Endothelial cell of umbilical vein (primary cell): ENCODE results near the gene CDC42SE2. TPM values are rescaled to one million over a fixed set of nuclear protein-coding genes. Genes with fewer than 3 reads are reported as not detected.

Experiments used
- BruUV-seq: library from RNA; stranded (reverse); fragments of 400-500 nt; replicated peaks from 2 replicates; lab custom pipeline; 2021; lab: Mats Ljungman, UMichigan
- CTCF ChIA-PET: fragments of 300-600, 350-600 bp; sonication (Branson Sonifier 250); formaldehyde crosslinking; loops from one replicate; lab custom pipeline; 2021; ENCODE audit warnings: antibody characterized with exemption, inconsistent platforms; lab: Charles Lee
- POLR2A ChIA-PET: fragments of 300-600, 350-600 bp; sonication (Branson Sonifier 250); formaldehyde crosslinking; loops from one replicate; lab custom pipeline; 2021; ENCODE audit warnings: antibody characterized with exemption, inconsistent platforms; lab: Charles Lee
- DNase-seq: peaks from one replicate; pipeline ENCODE4 v3.0.0-alpha.2; 2011; ENCODE audit warnings: low read depth, low spot score
- FAIRE-seq: peaks from 2 replicates; lab custom pipeline; 2011; peaks lifted over from hg19 to GRCh38; lab: Jason Lieb, UNC
- H2AFZ ChIP-seq: 2 replicates; pipeline ENCODE4 v1.6.0; 2012; ENCODE audit warnings: low read depth, low read length, control low read depth, inconsistent platforms
- H3K27ac ChIP-seq: 2 replicates; pipeline ENCODE4 v1.5.1; 2011; ENCODE audit warnings: low read depth, mild to moderate bottlenecking, control low read depth, low read length, moderate library complexity; ENCODE audit not compliant: insufficient read depth
- H3K27me3 ChIP-seq, 2 experiments: 2 replicates each; pipeline versions ENCODE4 v1.6.0 to v1.6.1; 2011; ENCODE audit warnings: low read length in 2 of 2, mixed read lengths in 1 of 2; ENCODE audit not compliant: control insufficient read depth in 2 of 2, insufficient read depth in 2 of 2
- H3K36me3 ChIP-seq, 2 experiments: 2 replicates in 1 of 2; 3 replicates in 1 of 2; pipeline ENCODE4 v1.5.1; 2011; ENCODE audit warnings: low read length in 2 of 2, mild to moderate bottlenecking in 1 of 2, moderate library complexity in 1 of 2; ENCODE audit not compliant: control insufficient read depth in 2 of 2, insufficient read depth in 2 of 2; ENCODE audit errors: extremely low read depth in 1 of 2
- H3K4me1 ChIP-seq: 3 replicates; pipeline ENCODE4 v1.5.1; 2011; ENCODE audit warnings: mild to moderate bottlenecking, low read length; ENCODE audit not compliant: control insufficient read depth, insufficient read depth; ENCODE audit errors: extremely low read depth
- H3K4me2 ChIP-seq: 2 replicates; pipeline ENCODE4 v1.6.1; 2011; ENCODE audit warnings: low read length, control low read depth, mixed read lengths; ENCODE audit not compliant: insufficient read depth
- H3K4me3 ChIP-seq, 3 experiments: fragments of 200-600 bp in 1 of 3; sonication (generic), shearing (Covaris generic) in 1 of 3; replicated peaks in 1 of 3; 2 replicates each; pipeline ENCODE4 v1.5.1; 2011 to 2016; ENCODE audit warnings: control low read depth in 3 of 3, low read length in 3 of 3, mild to moderate bottlenecking in 2 of 3, inconsistent platforms in 1 of 3, low read depth in 1 of 3, moderate library complexity in 1 of 3; ENCODE audit not compliant: insufficient read depth in 1 of 3
- H3K79me2 ChIP-seq: 2 replicates; pipeline ENCODE4 v1.6.0; 2012; ENCODE audit warnings: low read length, inconsistent platforms; ENCODE audit not compliant: control insufficient read depth, insufficient read depth
- H3K9ac ChIP-seq: replicated peaks from 2 replicates; pipeline ENCODE3; 2011; ENCODE audit warnings: low read length, control low read depth; ENCODE audit not compliant: insufficient read depth; ENCODE audit errors: extremely low read depth
- H3K9me1 ChIP-seq: replicated peaks from 3 replicates; pipeline ENCODE4 v1.6.0; 2011; ENCODE audit warnings: mild to moderate bottlenecking, low read length; ENCODE audit not compliant: control insufficient read depth, insufficient read depth; ENCODE audit errors: extremely low read depth
- H3K9me3 ChIP-seq: replicated peaks from 2 replicates; pipeline ENCODE4 v1.5.1; 2012; ENCODE audit warnings: low read length, inconsistent platforms; ENCODE audit not compliant: control insufficient read depth, insufficient read depth
- H4K20me1 ChIP-seq: replicated peaks from 2 replicates; pipeline ENCODE3; 2011; ENCODE audit warnings: mild to moderate bottlenecking, low read length; ENCODE audit not compliant: control insufficient read depth, insufficient read depth; ENCODE audit errors: extremely low read depth
- EZH2 ChIP-seq: IDR thresholded peaks from 2 replicates; pipeline ENCODE4 v1.6.1; 2012; ENCODE audit warnings: borderline replicate concordance, low read depth, mild to moderate bottlenecking, moderate library complexity, low read length, inconsistent platforms; ENCODE audit not compliant: severe bottlenecking
- FOS ChIP-seq: IDR thresholded peaks from 2 replicates; pipeline ENCODE4 v1.6.1; 2011; ENCODE audit warnings: mild to moderate bottlenecking, low read length, moderate library complexity, borderline replicate concordance; ENCODE audit not compliant: insufficient read depth
- GATA2 ChIP-seq: IDR thresholded peaks from 2 replicates; pipeline ENCODE4 v1.7.0; 2011; ENCODE audit warnings: low read depth, mild to moderate bottlenecking, moderate library complexity, mixed read lengths, low read length; ENCODE audit not compliant: insufficient read length, insufficient read depth
- JUN ChIP-seq: IDR thresholded peaks from 2 replicates; pipeline ENCODE4 v1.6.1; 2011; ENCODE audit warnings: borderline replicate concordance, low read depth; ENCODE audit not compliant: insufficient read length, insufficient read depth
- MYC ChIP-seq: IDR thresholded peaks from one replicate; pipeline ENCODE4 v1.6.1; 2011; ENCODE audit warnings: mild to moderate bottlenecking, low read depth, low read length
- POLR2A ChIP-seq: IDR thresholded peaks from 2 replicates; pipeline ENCODE4 v1.6.1; 2012; ENCODE audit warnings: low read depth, mild to moderate bottlenecking, control low read depth, low read length
- POLR2AphosphoS5 ChIP-seq: IDR thresholded peaks from 2 replicates; pipeline ENCODE4 v1.6.1; 2012; ENCODE audit warnings: low read depth, mild to moderate bottlenecking, control low read depth, low read length, moderate library complexity; ENCODE audit not compliant: insufficient read depth
- dilution Hi-C: fragments of 300-500 bp; cut with MboI; formaldehyde crosslinking; loops from one replicate; pipeline ENCODE4 v1.15.0; 2019; ENCODE audit warnings: low sequenced_read_pairs; ENCODE audit not compliant: extremely low pct_ligation_motif_present
- intact Hi-C: fragments of 100-400 bp; cut with micrococcal nuclease; formaldehyde crosslinking; loops from one replicate; pipeline ENCODE4 v1.10.0; 2022
- polyA plus RNA-seq, 4 experiments: library from polyadenylated mRNA; depleted of rRNA in 3 of 4; stranded (reverse) in 3 of 4; unstranded in 1 of 4; fragments of >200 nt; gene quantifications; 2 replicates each; pipeline versions ENCODE4 v1.2.1 to v1.2.3, GENCODE V29; 2011 to 2012; ENCODE audit warnings: missing spikeins in 1 of 4
- total RNA-seq: library from RNA; stranded (reverse); gene quantifications from 2 replicates; pipeline ENCODE4 v1.2.3, GENCODE V29; 2021
- TF ChIP-seq, protein P1 (sequence below), 2 donors: IDR thresholded peaks; 1 replicate in 1 of 2; 2 replicates in 1 of 2; pipeline ENCODE4 v1.5.1; 2011; ENCODE audit warnings: low read length in 2 of 2, mild to moderate bottlenecking in 2 of 2, moderate library complexity in 2 of 2, control low read depth in 1 of 2, inconsistent platforms in 1 of 2, low read depth in 1 of 2; ENCODE audit not compliant: insufficient read depth in 1 of 2; ENCODE audit errors: extremely low read depth in 1 of 2
- TF ChIP-seq, protein P2 (sequence below): IDR thresholded peaks from 2 replicates; pipeline ENCODE4 v1.6.1; 2011; ENCODE audit not compliant: insufficient read depth, insufficient read length

The CDC42SE2 gene
- total and polyA plus RNA-seq, 2 donors (not counting 3 experiments of a cell fraction or from before 2014, with no cell fraction given): 14.7 to 21.9 TPM

DNA sequence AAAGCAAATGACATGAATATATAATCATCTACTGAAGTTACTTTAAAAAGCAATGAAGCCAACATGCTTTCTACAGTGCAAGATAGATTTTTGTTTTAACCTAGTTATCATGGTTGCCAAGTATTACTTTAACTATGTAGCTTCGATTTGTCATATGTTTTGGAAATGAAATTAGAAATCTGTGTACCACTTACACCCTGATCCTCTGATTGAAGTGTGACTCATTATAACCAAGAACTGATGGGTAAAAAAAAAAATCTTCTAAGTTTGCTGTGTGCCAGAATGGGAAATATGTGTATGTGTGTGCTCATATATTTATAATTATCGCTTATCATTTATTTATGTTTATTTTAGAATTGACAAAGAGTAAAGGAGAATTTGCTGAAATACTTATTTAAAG is 9.1 kb upstream of the CDC42SE2 start:
- Histone ChIP-seq H2AFZ (no peak overlapping the region), H4K20me1 (no peaks in the 10 kb centered on the region), H3K79me2 (no peaks in the 10 kb centered on the region), H3K27me3 (no peaks in the 10 kb centered on the region), H3K36me3 (no peaks in the 10 kb centered on the region), H3K4me1 (peaks cover 28% of the 10 kb centered on the region), H3K9me1 (no peaks in the 10 kb centered on the region), H3K9ac (no peak overlapping the region), H3K9me3 (no peaks in the 10 kb centered on the region), H3K27ac (no peak overlapping the region), H3K4me3 (no peak overlapping the region), H3K4me2 (no peak overlapping the region)
- no peak for DNase-seq
- dilution Hi-C loops: no loop called here
- TF ChIP-seq, protein P1, sequence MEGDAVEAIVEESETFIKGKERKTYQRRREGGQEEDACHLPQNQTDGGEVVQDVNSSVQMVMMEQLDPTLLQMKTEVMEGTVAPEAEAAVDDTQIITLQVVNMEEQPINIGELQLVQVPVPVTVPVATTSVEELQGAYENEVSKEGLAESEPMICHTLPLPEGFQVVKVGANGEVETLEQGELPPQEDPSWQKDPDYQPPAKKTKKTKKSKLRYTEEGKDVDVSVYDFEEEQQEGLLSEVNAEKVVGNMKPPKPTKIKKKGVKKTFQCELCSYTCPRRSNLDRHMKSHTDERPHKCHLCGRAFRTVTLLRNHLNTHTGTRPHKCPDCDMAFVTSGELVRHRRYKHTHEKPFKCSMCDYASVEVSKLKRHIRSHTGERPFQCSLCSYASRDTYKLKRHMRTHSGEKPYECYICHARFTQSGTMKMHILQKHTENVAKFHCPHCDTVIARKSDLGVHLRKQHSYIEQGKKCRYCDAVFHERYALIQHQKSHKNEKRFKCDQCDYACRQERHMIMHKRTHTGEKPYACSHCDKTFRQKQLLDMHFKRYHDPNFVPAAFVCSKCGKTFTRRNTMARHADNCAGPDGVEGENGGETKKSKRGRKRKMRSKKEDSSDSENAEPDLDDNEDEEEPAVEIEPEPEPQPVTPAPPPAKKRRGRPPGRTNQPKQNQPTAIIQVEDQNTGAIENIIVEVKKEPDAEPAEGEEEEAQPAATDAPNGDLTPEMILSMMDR (IDR thresholded peaks at IDR 0.05; ENCODE audit: extremely low read depth in 1 of 2, insufficient read depth in 1 of 2, low read depth in 1 of 2, low read length in 2 of 2): no peak
- TF ChIP-seq EZH2 (no peak), MYC (no peak)
- TF ChIP-seq, protein P2, sequence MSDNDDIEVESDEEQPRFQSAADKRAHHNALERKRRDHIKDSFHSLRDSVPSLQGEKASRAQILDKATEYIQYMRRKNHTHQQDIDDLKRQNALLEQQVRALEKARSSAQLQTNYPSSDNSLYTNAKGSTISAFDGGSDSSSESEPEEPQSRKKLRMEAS: no peak
- intact Hi-C loops: no loop called here
- no TSS peak for BruUV-seq
- no peak for FAIRE-seq
- POLR2A ChIA-PET: no interaction called here
- CTCF ChIA-PET: no interaction called here

DNA sequence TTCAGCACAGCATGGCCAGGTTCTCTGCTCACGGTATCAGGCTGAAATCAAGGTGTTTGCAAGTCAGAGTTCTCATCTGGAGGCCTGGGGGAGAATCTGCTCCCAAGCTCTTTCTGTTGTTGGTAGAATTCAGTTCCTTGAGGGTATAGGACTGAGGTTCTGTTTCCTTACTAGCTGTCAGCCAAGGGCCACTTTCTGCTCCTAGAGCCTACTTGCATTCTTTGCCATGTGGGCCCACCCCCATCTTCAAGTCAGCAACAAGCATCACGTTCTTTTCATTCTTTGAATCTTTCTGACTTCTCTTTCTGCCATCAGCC is 7.4 kb upstream of the CDC42SE2 start:
- Histone ChIP-seq H3K4me2 (no peak overlapping the region), H3K4me3 (no peak overlapping the region), H3K9ac (no peak overlapping the region), H2AFZ (no peak overlapping the region), H3K9me1 (no peaks in the 10 kb centered on the region), H3K27ac (no peak overlapping the region), H3K4me1 (peaks cover 32% of the 10 kb centered on the region), H4K20me1 (no peaks in the 10 kb centered on the region), H3K79me2 (no peaks in the 10 kb centered on the region), H3K9me3 (no peaks in the 10 kb centered on the region), H3K27me3 (no peaks in the 10 kb centered on the region), H3K36me3 (no peaks in the 10 kb centered on the region)
- dilution Hi-C loops (no loop called here), intact Hi-C loops (no loop called here)
- no TSS peak for BruUV-seq
- ChIA-PET POLR2A (no interaction called here), CTCF (interaction anchor here (1.1 kb wide), 1 partner anchor 9 kb away, joined by 4 read pairs; no protein-coding TSS in a partner anchor)
- FAIRE-seq (no peak), DNase-seq (no peak)
- TF ChIP-seq, protein P2: no peak
- TF ChIP-seq, protein P1 (IDR thresholded peaks at IDR 0.05; ENCODE audit: extremely low read depth in 1 of 2, insufficient read depth in 1 of 2, low read depth in 1 of 2, low read length in 2 of 2): no peak
- TF ChIP-seq GATA2: no peak
- TF ChIP-seq JUN: no peak
- no peak for TF ChIP-seq FOS
- TF ChIP-seq POLR2AphosphoS5: no peak
- no peak for TF ChIP-seq POLR2A
